HG03378 (cell line): Measurements from ENCODE around the gene FBLN5.

ENCODE experiments used
- ATAC-seq: cut with Tn5 transposase; IDR thresholded peaks from one replicate; pipeline ENCODE4 v1.9.1; 2021; ENCODE audit warnings: mild to moderate bottlenecking, moderate library complexity; ENCODE audit not compliant: unreplicated experiment

FBLN5 gene

GRCh38 chr14:91835920-91836843 lies 111.3 kb downstream of the FBLN5 start:
- ATAC-seq: no peak

- ATAC-seq: no peak
These were observed 112.1 kb downstream of the FBLN5 start for GRCh38 chr14:91835197-91835919.

DNA sequence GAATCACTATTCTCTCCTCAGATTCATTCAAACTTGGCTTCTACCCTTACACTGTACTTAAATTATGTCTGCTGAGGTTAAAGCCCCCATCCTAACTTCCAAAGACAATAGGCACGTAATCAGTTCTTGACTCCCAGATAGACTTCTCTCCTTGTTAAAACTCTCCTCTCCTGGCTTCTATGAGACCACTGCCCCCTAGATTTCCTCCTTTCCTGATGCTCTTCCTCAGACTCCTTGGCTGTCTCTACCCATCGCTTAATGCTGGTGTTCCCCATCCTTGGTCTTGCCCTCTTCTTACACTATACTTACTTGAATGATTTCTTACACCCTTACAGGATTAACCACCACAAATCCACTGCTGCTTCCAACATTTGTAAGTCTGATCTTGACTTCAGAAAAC lies 112.9 kb downstream of the FBLN5 start:
- ATAC-seq: no peak

GRCh38 chr14:91831337-91831736 lies 116.2 kb downstream of the FBLN5 start:
- no peak for ATAC-seq

DNA sequence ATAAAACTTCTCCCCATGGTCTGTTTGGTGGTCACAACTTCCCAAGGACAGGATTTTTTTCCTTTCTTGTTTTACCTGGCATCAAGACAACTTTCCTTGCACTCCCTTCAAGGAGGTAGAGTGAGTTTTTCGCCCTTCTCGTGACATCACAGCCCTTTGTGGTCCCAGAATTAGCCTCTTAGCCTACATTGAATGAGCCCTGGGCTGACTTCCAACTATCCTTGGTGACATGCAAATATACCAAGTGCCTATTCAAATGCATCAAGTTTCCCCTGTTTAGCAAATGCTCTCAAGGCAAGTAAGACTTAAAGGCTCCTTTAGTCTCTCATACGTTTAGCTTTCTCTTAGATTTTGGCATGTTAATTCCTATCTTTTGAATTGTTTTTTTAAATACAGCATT lies 116.7 kb downstream of the FBLN5 start:
- no peak for ATAC-seq

- ATAC-seq: no peak
These were observed 118.0 kb downstream of the FBLN5 start for GRCh38 chr14:91829511-91829910.

- no peak for ATAC-seq
These were observed 119.7 kb downstream of the FBLN5 start for GRCh38 chr14:91827746-91828145.
